ENCODE data around the gene CD2BP2. TPM values are rescaled to one million over a fixed set of nuclear protein-coding genes. Genes with fewer than 3 reads are reported as not detected.

Gene CD2BP2
- total and polyA plus RNA-seq, 2 of the 8 experiments (the other 6 are each of a cell fraction or from before 2014, with no cell fraction given), result 22.4 to 55.3 TPM

DNA sequence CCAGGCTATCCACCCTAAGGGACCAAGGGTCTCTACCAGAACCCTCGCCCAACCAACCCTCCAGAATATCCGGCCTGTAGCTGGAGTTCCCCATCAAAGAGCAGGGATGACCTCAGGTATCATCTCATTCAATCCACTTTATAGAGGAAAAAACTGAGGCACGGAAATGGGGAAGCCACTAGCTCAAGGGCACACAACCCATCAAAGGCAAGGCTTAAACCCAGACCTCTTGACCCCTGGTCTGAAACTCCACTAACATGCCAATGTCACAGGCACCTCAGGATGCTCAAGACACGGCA, 13.6 kb upstream of the CD2BP2 start:
- Histone ChIP-seq H3K14ac (ENCODE audit: insufficient read length) (no peak overlapping the region), H4K20me1 (replicated peaks in 1 of 2; ENCODE audit: control insufficient read depth in 1 of 2, insufficient read depth in 2 of 2, low read length in 2 of 2) (peaks cover 4 to 18% of the 10 kb centered on the region in 2 experiments), H3K27ac (ENCODE audit: low read depth, low read length) (no peak overlapping the region), H4K5ac (ENCODE audit: insufficient read length, low read depth, low read length) (no peak overlapping the region), H2AFZ (ENCODE audit: low read length) (no peak overlapping the region), H3K56ac (replicated peaks; ENCODE audit: insufficient read length, low read depth, low read length) (no peak overlapping the region), H4K91ac (replicated peaks; ENCODE audit: insufficient read length, low read length) (no peak overlapping the region), H3K79me2 (ENCODE audit: control insufficient read depth in 1 of 2, insufficient read depth in 2 of 2, low read length in 2 of 2) (peaks cover 0 to 29% of the 10 kb centered on the region in 2 experiments; a peak in 2 of 4 replicates), H2BK15ac (ENCODE audit: low read length) (no peak overlapping the region), H3K4me1 (replicated peaks in 1 of 4; ENCODE audit: control insufficient read depth in 3 of 4, insufficient read depth in 4 of 4, low read length in 3 of 4) (peaks cover 0 to 17% (median 11%) of the 10 kb centered on the region in 4 experiments; a peak in 6 of 7 replicates), H3K4me3 (ENCODE audit: extremely low read depth in 1 of 4, insufficient read depth in 2 of 4, low read depth in 3 of 4, low read length in 4 of 4) (peak overlapping the region; percentile 43 to 81 (median 52); a peak in 5 of 8 replicates), H3K36me3 (ENCODE audit: control insufficient read depth in 2 of 4, insufficient read depth in 4 of 4, low read length in 3 of 4) (0 out of 8 replicates have a peak, but pooled peaks cover 0 to 4% (median 0%) of the 10 kb centered on the region in 4 experiments), H2BK20ac (ENCODE audit: low read length) (no peak overlapping the region), H3K9me3 (ENCODE audit: insufficient read depth in 2 of 2, low read depth in 1 of 2, low read length in 1 of 2) (no peaks in the 10 kb centered on the region), H3K23ac (ENCODE audit: insufficient read length) (no peak overlapping the region), H2AK5ac (ENCODE audit: low read depth, low read length) (no peak overlapping the region), H3K4ac (replicated peaks; ENCODE audit: insufficient read length, low read depth, low read length) (no peak overlapping the region), H3K4me2 (ENCODE audit: insufficient read depth in 1 of 2, low read depth in 2 of 2, low read length in 2 of 2) (peak overlapping the region; percentile 83 to 87), H3K18ac (ENCODE audit: extremely low read depth, low read length) (no peak overlapping the region), H3K79me1 (ENCODE audit: low read depth, low read length) (peaks cover 10% of the 10 kb centered on the region), H3K27me3 (replicated peaks in 1 of 4; ENCODE audit: control insufficient read depth in 3 of 4, extremely low read depth in 1 of 4, insufficient read depth in 3 of 4, low read length in 3 of 4) (no peaks in the 10 kb centered on the region), H2BK120ac (replicated peaks; ENCODE audit: low read depth, low read length) (no peak overlapping the region), H4K8ac (ENCODE audit: extremely low read depth, insufficient read depth, low read length) (no peak overlapping the region), H2BK5ac (ENCODE audit: low read depth, low read length) (no peak overlapping the region), H2BK12ac (ENCODE audit: low read depth, low read length) (no peak overlapping the region; the same call in 1 of the 2 replicates), H3K9ac (replicated peaks in 1 of 4; ENCODE audit: extremely low read depth in 1 of 4, low read depth in 3 of 4, low read length in 3 of 4) (peak overlapping the region in 1 of 4 experiments; percentile 29; a peak in 1 of 7 replicates), H3K23me2 (ENCODE audit: low read depth, low read length) (peaks cover 10% of the 10 kb centered on the region; the same call in 1 of the 2 replicates)
- ChIA-PET POLR2A (ENCODE audit: partially characterized antibody) (interaction anchor here (0.6 to 6.9 kb wide), 6 partner anchors 10 to 130 kb away, joined by 3 to 79 read pairs (median 4); partner anchors contain the start of genes CD2BP2 and ZNF771), CTCF (ENCODE audit: partially characterized antibody) (interaction anchor here (1.1 to 1.9 kb wide), 5 partner anchors 9 to 61 kb away, joined by 3 to 11 read pairs (median 3); partner anchors contain the start of gene DCTPP1)
- WGBS, 2 experiments (ENCODE audit: extremely low coverage in 1 of 2, insufficient coverage in 1 of 2, insufficient read length in 1 of 2, insufficient replicate concordance in 2 of 2, low coverage in 1 of 2, low lambda C conversion rate in 2 of 2, missing lambda C conversion rate in 1 of 2), result 81% methylated on average over 4 of the region's 4 CpGs; no CpG with 5 or more reads in 1 of the 2 experiments
- no peak for FAIRE-seq
- no peak for DNase-seq (ENCODE audit: low read depth in 1 of 2, low spot score in 2 of 2)
- no peak for TF ChIP-seq ZNF274 (IDR thresholded peaks at IDR 0.05; ENCODE audit: borderline replicate concordance, extremely low read depth, low read length)
- no peak for TF ChIP-seq CTBP2 (IDR thresholded peaks at IDR 0.05; ENCODE audit: borderline replicate concordance, insufficient read depth, insufficient read length, low read length)
- no peak for TF ChIP-seq KDM1A (IDR thresholded peaks at IDR 0.05; ENCODE audit: borderline replicate concordance, low read length)
- TF ChIP-seq RNF2 (IDR thresholded peaks at IDR 0.05; ENCODE audit: borderline replicate concordance, low read depth, low read length, missing control alignments, poor library complexity, severe bottlenecking), result no peak
- no peak for TF ChIP-seq TBP (IDR thresholded peaks at IDR 0.05; ENCODE audit: low read depth, low read length)
- TF ChIP-seq POLR2A (IDR thresholded peaks at IDR 0.05; ENCODE audit: control extremely low read depth in 1 of 2, low read depth in 2 of 2, low read length in 2 of 2), result no peak
- TF ChIP-seq ATF2 (IDR thresholded peaks at IDR 0.05; ENCODE audit: low read length), result no peak
- no peak for TF ChIP-seq SUZ12 (IDR thresholded peaks at IDR 0.05; ENCODE audit: low read length)
- no peak for TF ChIP-seq RAD21 (IDR thresholded peaks at IDR 0.05 in 1 of 2, conservative IDR thresholded peaks at IDR 0.05 in 1 of 2; ENCODE audit: low read depth in 2 of 2, low read length in 2 of 2)
- TF ChIP-seq BCL11A (IDR thresholded peaks at IDR 0.05; ENCODE audit: low read depth in 2 of 2, low read length in 2 of 2), result no peak

All from H1 (cell line).